Breast epithelium (tissue), 3 donors: Measurements from ENCODE around the gene HMGA1.

ENCODE experiments used
- CTCF ChIP-seq, 3 donors: fragments of 450-650 bp; IDR thresholded peaks; one replicate each; pipeline ENCODE4 v1.5.1; 2016 to 2017; ENCODE audit warnings: antibody characterized with exemption in 3 of 3, mild to moderate bottlenecking in 3 of 3, moderate library complexity in 3 of 3
- POLR2A ChIP-seq: fragments of 450-650 bp; IDR thresholded peaks from one replicate; pipeline ENCODE4 v1.6.1; 2016; ENCODE audit warnings: antibody characterized with exemption, mild to moderate bottlenecking, moderate library complexity

GRCh38 chr6:34277763-34278112, 41.1 kb downstream of the HMGA1 start:
- TF ChIP-seq CTCF (IDR thresholded peaks at IDR 0.05) = no peak
- no peak for TF ChIP-seq POLR2A
